Vagina (tissue), 2 donors: Measurements from ENCODE around the gene GPR150.

ENCODE experiments used
- CTCF ChIP-seq, 3 experiments: fragments of 450-650 bp in 2 of 3; fragments of 200-600 bp in 1 of 3; sonication (generic) in 1 of 3; IDR thresholded peaks; one replicate each; pipeline ENCODE4 v1.5.1; 2017 to 2019; ENCODE audit warnings: antibody characterized with exemption in 3 of 3, mild to moderate bottlenecking in 2 of 3, moderate library complexity in 2 of 3
- POLR2AphosphoS5 ChIP-seq, 2 donors: sonication (generic); formaldehyde crosslinking; IDR thresholded peaks; one replicate each; pipeline ENCODE4 v1.9.0; 2017; ENCODE audit warnings: antibody characterized with exemption in 2 of 2, mild to moderate bottlenecking in 2 of 2, low read depth in 1 of 2; ENCODE audit not compliant: insufficient read depth in 1 of 2

DNA sequence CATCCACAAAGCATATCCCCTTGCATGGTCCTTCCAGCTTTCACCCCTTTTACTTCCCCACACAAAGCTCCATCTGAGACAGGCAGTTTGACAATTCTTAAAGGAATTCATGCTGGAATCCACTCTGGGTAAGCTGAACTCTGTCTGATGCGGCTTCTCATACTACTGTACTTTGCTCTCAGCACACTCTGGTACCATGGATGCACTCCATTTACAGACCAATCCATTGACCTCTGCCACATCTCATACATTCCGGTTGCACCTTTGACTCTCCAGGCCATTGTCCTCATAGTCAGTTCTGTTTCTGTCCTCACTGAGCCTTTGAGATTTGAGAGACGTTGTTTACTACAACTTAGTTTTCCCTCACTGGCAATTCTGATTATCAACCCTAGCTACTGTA, 50.7 kb downstream of the GPR150 start:
- TF ChIP-seq CTCF (IDR thresholded peaks at IDR 0.05) (no peak), POLR2AphosphoS5 (IDR thresholded peaks at IDR 0.05; ENCODE audit: insufficient read depth in 1 of 2, low read depth in 1 of 2) (no peak)
